ENCODE measurements around the gene PLEKHS1. TPM values are rescaled to one million over a fixed set of nuclear protein-coding genes. Genes with fewer than 3 reads are reported as not detected.
"Not testable (repeated sequence)": the region's sequence is repeated elsewhere in the genome, so short reads cannot be mapped to it uniquely, and the experiment has no call there.

PLEKHS1 gene
- total RNA-seq, 1 donor from 2014 or later = not detected

GRCh38 chr10:113823389-113823788 is 71.9 kb downstream of the PLEKHS1 start:
- DNase-seq (ENCODE audit: low spot score) = no peak
- H3K4me3 Mint-ChIP-seq (ENCODE audit: unreplicated experiment) = no peak overlapping the region
- H3K9me3 Mint-ChIP-seq (ENCODE audit: low read depth) = no peaks in the 10 kb centered on the region
- no peak overlapping the region for H3K27ac Mint-ChIP-seq (ENCODE audit: unreplicated experiment)
- TF ChIP-seq, protein P1, sequence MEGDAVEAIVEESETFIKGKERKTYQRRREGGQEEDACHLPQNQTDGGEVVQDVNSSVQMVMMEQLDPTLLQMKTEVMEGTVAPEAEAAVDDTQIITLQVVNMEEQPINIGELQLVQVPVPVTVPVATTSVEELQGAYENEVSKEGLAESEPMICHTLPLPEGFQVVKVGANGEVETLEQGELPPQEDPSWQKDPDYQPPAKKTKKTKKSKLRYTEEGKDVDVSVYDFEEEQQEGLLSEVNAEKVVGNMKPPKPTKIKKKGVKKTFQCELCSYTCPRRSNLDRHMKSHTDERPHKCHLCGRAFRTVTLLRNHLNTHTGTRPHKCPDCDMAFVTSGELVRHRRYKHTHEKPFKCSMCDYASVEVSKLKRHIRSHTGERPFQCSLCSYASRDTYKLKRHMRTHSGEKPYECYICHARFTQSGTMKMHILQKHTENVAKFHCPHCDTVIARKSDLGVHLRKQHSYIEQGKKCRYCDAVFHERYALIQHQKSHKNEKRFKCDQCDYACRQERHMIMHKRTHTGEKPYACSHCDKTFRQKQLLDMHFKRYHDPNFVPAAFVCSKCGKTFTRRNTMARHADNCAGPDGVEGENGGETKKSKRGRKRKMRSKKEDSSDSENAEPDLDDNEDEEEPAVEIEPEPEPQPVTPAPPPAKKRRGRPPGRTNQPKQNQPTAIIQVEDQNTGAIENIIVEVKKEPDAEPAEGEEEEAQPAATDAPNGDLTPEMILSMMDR (IDR thresholded peaks at IDR 0.05) = no peak
- H3K36me3 Mint-ChIP-seq (ENCODE audit: low read depth) = no peaks in the 10 kb centered on the region
- H3K27me3 Mint-ChIP-seq (ENCODE audit: low read depth) = no peaks in the 10 kb centered on the region
- no peaks in the 10 kb centered on the region for H3K4me1 Mint-ChIP-seq (ENCODE audit: low read depth)

GRCh38 chr10:113825791-113826190 is 74.3 kb downstream of the PLEKHS1 start:
- H3K4me3 Mint-ChIP-seq (ENCODE audit: unreplicated experiment) = no peak overlapping the region
- TF ChIP-seq, protein P1 (IDR thresholded peaks at IDR 0.05) = no peak
- no peaks in the 10 kb centered on the region for H3K27me3 Mint-ChIP-seq (ENCODE audit: low read depth)
- H3K9me3 Mint-ChIP-seq (ENCODE audit: low read depth) = no peaks in the 10 kb centered on the region
- H3K36me3 Mint-ChIP-seq (ENCODE audit: low read depth) = no peaks in the 10 kb centered on the region
- H3K27ac Mint-ChIP-seq (ENCODE audit: unreplicated experiment) = no peak overlapping the region
- no peak for DNase-seq (ENCODE audit: low spot score)
- H3K4me1 Mint-ChIP-seq (ENCODE audit: low read depth) = no peaks in the 10 kb centered on the region

DNA sequence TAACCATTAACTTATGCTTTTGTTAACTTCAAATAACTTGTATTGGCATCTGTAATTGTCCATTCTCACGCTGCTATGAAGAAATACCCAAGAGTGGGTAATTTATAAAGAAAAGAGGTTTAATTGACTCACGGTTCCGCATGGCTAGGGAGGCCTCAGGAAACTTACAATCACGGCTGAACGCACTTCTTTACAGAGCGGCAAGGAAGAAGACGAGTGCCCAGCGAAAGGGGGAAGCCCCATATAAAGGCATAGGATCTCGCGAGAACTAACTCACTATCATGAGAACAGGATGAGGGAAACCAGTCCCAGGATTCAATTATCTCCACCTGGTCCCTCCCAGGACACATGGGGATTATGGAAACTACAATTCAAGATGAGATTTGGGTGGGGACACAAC is 77.1 kb downstream of the PLEKHS1 start:
- not testable (repeated sequence) for DNase-seq (ENCODE audit: low spot score); H3K9me3 Mint-ChIP-seq (ENCODE audit: low read depth); H3K36me3 Mint-ChIP-seq (ENCODE audit: low read depth); H3K27me3 Mint-ChIP-seq (ENCODE audit: low read depth); H3K4me3 Mint-ChIP-seq (ENCODE audit: unreplicated experiment); H3K27ac Mint-ChIP-seq (ENCODE audit: unreplicated experiment); H3K4me1 Mint-ChIP-seq (ENCODE audit: low read depth)

Small RNAs within 50 kb of the gene (microRNA-seq; reads per million reads assigned to microRNA genes)
- not detected for gene MIR4483 (ENCODE audit: borderline number of aligned reads)

Other genes starting within 250 kb of the PLEKHS1 start
- not detected in 3 replicates for gene HABP2, start 198.6 kb upstream of the PLEKHS1 start, total RNA-seq
- gene NRAP, start 87.6 kb upstream of the PLEKHS1 start, total RNA-seq = not detected in 3 replicates
- gene CASP7, start 71.8 kb upstream of the PLEKHS1 start, total RNA-seq = 24.0 to 30.4 TPM (median 26.2 TPM) in 3 replicates
- 5.7 to 7.0 TPM (median 6.3 TPM) in 3 replicates for gene DCLRE1A, start 102.4 kb downstream of the PLEKHS1 start, total RNA-seq
- gene NHLRC2, start 103.0 kb downstream of the PLEKHS1 start, total RNA-seq = 26.3 to 47.2 TPM (median 29.2 TPM) in 3 replicates